ENCODE data around the gene OXNAD1.

Gene OXNAD1

GRCh38 chr3:16227566-16227965, 37.4 kb upstream of the OXNAD1 start:
- no peak overlapping the region for H3K27ac ChIP-seq
- no peak for TF ChIP-seq CTCF (conservative IDR thresholded peaks at IDR 0.05; ENCODE audit: low read depth)
- DNase-seq (ENCODE audit: low spot score) = no peak
- CTCF ChIA-PET = no interaction called here
- POLR2A ChIA-PET (ENCODE audit: low non-redundant PET) = no interaction called here

GRCh38 chr3:16229681-16230080, 35.3 kb upstream of the OXNAD1 start:
- ChIA-PET POLR2A (ENCODE audit: low non-redundant PET) (no interaction called here), CTCF (no interaction called here)
- H3K27ac ChIP-seq = no peak overlapping the region
- DNase-seq (ENCODE audit: low spot score) = no peak
- TF ChIP-seq CTCF (conservative IDR thresholded peaks at IDR 0.05; ENCODE audit: low read depth) = no peak

GRCh38 chr3:16231983-16232382, 33.0 kb upstream of the OXNAD1 start:
- ChIA-PET POLR2A (ENCODE audit: low non-redundant PET) (no interaction called here), CTCF (interaction anchor here (0.7 kb wide), 1 partner anchor 1932 kb away, joined by 4 read pairs; no protein-coding TSS in a partner anchor)
- TF ChIP-seq CTCF (conservative IDR thresholded peaks at IDR 0.05; ENCODE audit: low read depth) = no peak
- H3K27ac ChIP-seq = no peak overlapping the region
- no peak for DNase-seq (ENCODE audit: low spot score)

GRCh38 chr3:16233806-16234205, 31.2 kb upstream of the OXNAD1 start:
- TF ChIP-seq CTCF (conservative IDR thresholded peaks at IDR 0.05; ENCODE audit: low read depth) = no peak
- POLR2A ChIA-PET (ENCODE audit: low non-redundant PET) = no interaction called here
- H3K27ac ChIP-seq = no peak overlapping the region
- CTCF ChIA-PET = no interaction called here
- no peak for DNase-seq (ENCODE audit: low spot score)

- no peak for DNase-seq (ENCODE audit: low spot score)
- POLR2A ChIA-PET (ENCODE audit: low non-redundant PET) = interaction anchor here (0.7 kb wide), 1 partner anchor 11 kb away, joined by 9 read pairs; no protein-coding TSS in a partner anchor
- H3K27ac ChIP-seq = no peak overlapping the region
- CTCF ChIA-PET = no interaction called here
- no peak for TF ChIP-seq CTCF (conservative IDR thresholded peaks at IDR 0.05; ENCODE audit: low read depth)
These were observed 30.7 kb upstream of the OXNAD1 start for GRCh38 chr3:16234281-16234680.

- CTCF ChIA-PET = no interaction called here
- POLR2A ChIA-PET (ENCODE audit: low non-redundant PET) = no interaction called here
- TF ChIP-seq CTCF (conservative IDR thresholded peaks at IDR 0.05; ENCODE audit: low read depth) = no peak
- no peak overlapping the region for H3K27ac ChIP-seq
- DNase-seq (ENCODE audit: low spot score) = no peak
These were observed 28.9 kb upstream of the OXNAD1 start for GRCh38 chr3:16236030-16236639.

All from RWPE1 (cell line).